Neuron (in vitro differentiated cells): Measurements from ENCODE around the gene SYNE3.
A peak's percentile ranks its signal among the peaks of the same experiment; 100 is the strongest.

Experiments used
- H2AFZ ChIP-seq: one replicate; pipeline ENCODE4 v1.6.1; 2013; ENCODE audit warnings: low read depth, mild to moderate bottlenecking, inconsistent platforms, low read length, moderate library complexity
- H3K27me3 ChIP-seq: one replicate; pipeline ENCODE4 v1.6.1; 2013; ENCODE audit warnings: low read length; ENCODE audit not compliant: insufficient read depth
- H3K36me3 ChIP-seq: one replicate; pipeline ENCODE4 v1.6.1; 2013; ENCODE audit warnings: low read length; ENCODE audit not compliant: insufficient read depth
- H3K4me1 ChIP-seq: one replicate; pipeline ENCODE4 v1.6.1; 2013; ENCODE audit warnings: low read length; ENCODE audit not compliant: insufficient read depth
- H3K4me3 ChIP-seq: 2 replicates; pipeline ENCODE4 v1.5.1; 2013; ENCODE audit warnings: mild to moderate bottlenecking, low read length, moderate library complexity
- H3K9me3 ChIP-seq: one replicate; pipeline ENCODE4 v1.6.1; 2013; ENCODE audit warnings: low read length

SYNE3 gene

GRCh38 chr14:95548328-95548929, 32.0 kb upstream of the SYNE3 start:
- Histone ChIP-seq H3K9me3 (peaks cover 5% of the 10 kb centered on the region), H3K36me3 (peaks cover 19% of the 10 kb centered on the region), H3K4me3 (no peak overlapping the region), H3K27me3 (no peaks in the 10 kb centered on the region), H2AFZ (no peak overlapping the region), H3K4me1 (peaks cover 4% of the 10 kb centered on the region)

GRCh38 chr14:95547626-95548327, 31.3 kb upstream of the SYNE3 start:
- H3K36me3 ChIP-seq = peaks cover 19% of the 10 kb centered on the region
- H3K9me3 ChIP-seq = peaks cover 5% of the 10 kb centered on the region
- no peak overlapping the region for H3K4me3 ChIP-seq
- H3K27me3 ChIP-seq = no peaks in the 10 kb centered on the region
- H2AFZ ChIP-seq = no peak overlapping the region
- H3K4me1 ChIP-seq = peaks cover 4% of the 10 kb centered on the region

- no peak overlapping the region for H2AFZ ChIP-seq
- H3K9me3 ChIP-seq = peaks cover 5% of the 10 kb centered on the region
- H3K27me3 ChIP-seq = no peaks in the 10 kb centered on the region
- peaks cover 19% of the 10 kb centered on the region for H3K36me3 ChIP-seq
- peaks cover 4% of the 10 kb centered on the region for H3K4me1 ChIP-seq
- no peak overlapping the region for H3K4me3 ChIP-seq
Observed at GRCh38 chr14:95547272-95547625, 30.8 kb upstream of the SYNE3 start.

GRCh38 chr14:95545515-95546168, 29.2 kb upstream of the SYNE3 start:
- peaks cover 19% of the 10 kb centered on the region for H3K36me3 ChIP-seq
- H3K4me3 ChIP-seq = no peak overlapping the region
- peaks cover 4% of the 10 kb centered on the region for H3K4me1 ChIP-seq
- no peaks in the 10 kb centered on the region for H3K9me3 ChIP-seq
- H2AFZ ChIP-seq = no peak overlapping the region
- no peaks in the 10 kb centered on the region for H3K27me3 ChIP-seq

- no peak overlapping the region for H2AFZ ChIP-seq
- no peaks in the 10 kb centered on the region for H3K27me3 ChIP-seq
- peaks cover 19% of the 10 kb centered on the region for H3K36me3 ChIP-seq
- H3K4me3 ChIP-seq = no peak overlapping the region
- H3K4me1 ChIP-seq = peaks cover 4% of the 10 kb centered on the region
- H3K9me3 ChIP-seq = no peaks in the 10 kb centered on the region
Observed at GRCh38 chr14:95544588-95544987, 28.1 kb upstream of the SYNE3 start.

GRCh38 chr14:95543021-95543420, 26.6 kb upstream of the SYNE3 start:
- H3K9me3 ChIP-seq = no peaks in the 10 kb centered on the region
- peaks cover 19% of the 10 kb centered on the region for H3K36me3 ChIP-seq
- no peaks in the 10 kb centered on the region for H3K27me3 ChIP-seq
- H3K4me3 ChIP-seq = no peak overlapping the region
- peaks cover 9% of the 10 kb centered on the region for H3K4me1 ChIP-seq
- H2AFZ ChIP-seq = no peak overlapping the region

GRCh38 chr14:95541932-95542930, 25.8 kb upstream of the SYNE3 start:
- Histone ChIP-seq H3K27me3 (no peaks in the 10 kb centered on the region), H2AFZ (no peak overlapping the region), H3K4me3 (no peak overlapping the region), H3K36me3 (peaks cover 19% of the 10 kb centered on the region), H3K4me1 (peaks cover 17% of the 10 kb centered on the region), H3K9me3 (no peaks in the 10 kb centered on the region)

- H3K9me3 ChIP-seq = no peaks in the 10 kb centered on the region
- no peak overlapping the region for H3K4me3 ChIP-seq
- H3K4me1 ChIP-seq = peaks cover 26% of the 10 kb centered on the region
- no peaks in the 10 kb centered on the region for H3K27me3 ChIP-seq
- H2AFZ ChIP-seq = no peak overlapping the region
- H3K36me3 ChIP-seq = peaks cover 19% of the 10 kb centered on the region
Observed at GRCh38 chr14:95541346-95541745, 24.9 kb upstream of the SYNE3 start.

GRCh38 chr14:95540236-95540855, 23.9 kb upstream of the SYNE3 start:
- H2AFZ ChIP-seq = no peak overlapping the region

GRCh38 chr14:95538801-95539509, 22.5 kb upstream of the SYNE3 start:
- H3K9me3 ChIP-seq = no peaks in the 10 kb centered on the region
- H3K4me1 ChIP-seq = peaks cover 28% of the 10 kb centered on the region
- no peaks in the 10 kb centered on the region for H3K27me3 ChIP-seq

More at GRCh38 chr14:95540236-95540855, 23.9 kb upstream of the SYNE3 start:
- Histone ChIP-seq H3K9me3 (no peaks in the 10 kb centered on the region), H3K4me3 (no peak overlapping the region), H3K27me3 (no peaks in the 10 kb centered on the region), H3K4me1 (peaks cover 29% of the 10 kb centered on the region), H3K36me3 (peaks cover 15% of the 10 kb centered on the region)

GRCh38 chr14:95537298-95538089, 21.0 kb upstream of the SYNE3 start:
- H3K4me1 ChIP-seq = peaks cover 38% of the 10 kb centered on the region
- H2AFZ ChIP-seq = no peak overlapping the region
- no peaks in the 10 kb centered on the region for H3K36me3 ChIP-seq
- H3K27me3 ChIP-seq = no peaks in the 10 kb centered on the region
- H3K4me3 ChIP-seq = peak overlapping the region; percentile 61
- no peaks in the 10 kb centered on the region for H3K9me3 ChIP-seq

More at GRCh38 chr14:95538801-95539509, 22.5 kb upstream of the SYNE3 start:
- Histone ChIP-seq H3K36me3 (peaks cover 2% of the 10 kb centered on the region), H3K4me3 (no peak overlapping the region), H2AFZ (no peak overlapping the region)
